Body of pancreas (tissue), 4 donors: ENCODE data around the gene SAV1.

Experiments
- CTCF ChIP-seq, 7 experiments: fragments of 450-650 bp in 4 of 7; fragments of 200-600 bp in 3 of 7; sonication (generic) in 3 of 7; IDR thresholded peaks; one replicate each; pipeline ENCODE4 v1.5.1; 2016 to 2019; ENCODE audit warnings: antibody characterized with exemption in 7 of 7
- POLR2A ChIP-seq, 3 donors: fragments of 450-650 bp; IDR thresholded peaks; one replicate each; pipeline ENCODE4 v1.6.1; 2016; ENCODE audit warnings: antibody characterized with exemption in 3 of 3, mild to moderate bottlenecking in 2 of 3

DNA sequence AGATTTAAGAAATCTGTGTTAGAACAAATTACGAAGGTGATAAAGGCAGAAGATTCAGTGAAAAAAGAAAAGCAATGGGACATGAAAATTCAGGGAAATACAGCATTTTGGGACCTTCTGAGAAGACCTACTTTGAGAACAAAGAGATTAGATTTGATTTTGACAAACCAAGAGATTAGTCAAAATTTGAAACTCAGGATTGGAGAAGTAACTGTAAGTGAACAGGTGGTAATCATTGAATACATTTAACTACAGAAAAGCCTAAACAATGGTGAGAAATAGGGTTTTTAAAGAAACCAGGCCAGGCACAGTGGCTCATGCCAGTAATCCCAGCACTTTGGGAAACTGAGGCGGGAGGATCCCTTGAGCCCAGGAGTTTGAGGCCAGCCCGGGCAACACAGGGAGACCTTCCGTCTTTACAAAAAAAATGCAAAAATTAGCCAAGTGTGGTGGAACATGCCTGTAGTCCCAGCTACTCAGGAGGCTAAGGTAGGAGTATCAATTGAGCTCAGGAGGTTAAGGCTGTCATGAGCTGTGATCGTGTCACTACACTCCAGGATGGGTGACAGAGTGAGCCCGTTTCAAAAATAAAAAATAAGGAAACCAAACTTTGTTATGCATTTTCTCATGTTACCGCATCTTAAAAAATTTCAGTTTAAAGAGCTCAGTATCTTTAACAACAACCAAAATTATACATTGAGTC lies 8.9 kb upstream of the SAV1 start:
- TF ChIP-seq POLR2A (IDR thresholded peaks at IDR 0.05) (no peak), CTCF (IDR thresholded peaks at IDR 0.05) (no peak)
